Astrocyte (in vitro differentiated cells and primary cell): ENCODE data around the gene CHCHD6. TPM values are rescaled to one million over a fixed set of nuclear protein-coding genes. Genes with fewer than 3 reads are reported as not detected.
"Not testable (repeated sequence)": the region's sequence is repeated elsewhere in the genome, so short reads cannot be mapped to it uniquely, and the experiment has no call there.

Source experiments
- DNase-seq: peaks from one replicate; pipeline ENCODE4 v3.0.0-alpha.2; 2010; ENCODE audit warnings: low read depth
- FAIRE-seq: peaks from 2 replicates; lab custom pipeline; 2011; peaks lifted over from hg19 to GRCh38; lab: Jason Lieb, UNC
- H2AFZ ChIP-seq: 2 replicates; pipeline ENCODE4 v1.6.0; 2012; ENCODE audit warnings: low read depth, low read length, inconsistent platforms
- H3K27ac ChIP-seq: 2 replicates; pipeline ENCODE4 v1.5.1; 2011; ENCODE audit warnings: low read depth, low read length, inconsistent platforms
- H3K27me3 ChIP-seq: 2 replicates; pipeline ENCODE4 v1.6.0; 2011; ENCODE audit warnings: low read length, inconsistent platforms; ENCODE audit not compliant: insufficient read depth
- H3K36me3 ChIP-seq: 2 replicates; pipeline ENCODE4 v1.5.1; 2011; ENCODE audit warnings: low read length, inconsistent platforms; ENCODE audit not compliant: insufficient read depth
- H3K4me1 ChIP-seq: 2 replicates; pipeline ENCODE4 v1.5.1; 2011; ENCODE audit warnings: low read length, inconsistent platforms; ENCODE audit not compliant: insufficient read depth
- H3K4me2 ChIP-seq: 2 replicates; pipeline ENCODE4 v1.6.0; 2012; ENCODE audit warnings: low read length, inconsistent platforms
- H3K4me3 ChIP-seq: 2 replicates; pipeline ENCODE4 v1.5.1; 2011; ENCODE audit warnings: low read depth, mild to moderate bottlenecking, low read length, inconsistent platforms; ENCODE audit not compliant: insufficient read depth
- H3K79me2 ChIP-seq: 2 replicates; pipeline ENCODE4 v1.6.0; 2012; ENCODE audit warnings: mild to moderate bottlenecking, low read length, inconsistent platforms; ENCODE audit not compliant: insufficient read depth
- H3K9ac ChIP-seq: 2 replicates; pipeline ENCODE4 v1.6.0; 2012; ENCODE audit warnings: mild to moderate bottlenecking, low read length, inconsistent platforms
- H3K9me3 ChIP-seq: 2 replicates; pipeline ENCODE4 v1.5.1; 2012; ENCODE audit warnings: low read depth, mild to moderate bottlenecking, low read length, inconsistent platforms; ENCODE audit not compliant: insufficient read depth
- H4K20me1 ChIP-seq: 2 replicates; pipeline ENCODE4 v1.6.0; 2012; ENCODE audit warnings: low read length, inconsistent platforms; ENCODE audit not compliant: insufficient read depth
- H3K27ac Mint-ChIP-seq: one replicate; pipeline ENCODE4 v1.8.0; 2021; ENCODE audit warnings: mild to moderate bottlenecking, mixed read lengths; ENCODE audit not compliant: unreplicated experiment
- H3K27me3 Mint-ChIP-seq: one replicate; pipeline ENCODE4 v1.8.0; 2021; ENCODE audit warnings: low read depth, mixed read lengths; ENCODE audit not compliant: unreplicated experiment
- H3K36me3 Mint-ChIP-seq: one replicate; pipeline ENCODE4 v1.8.0; 2021; ENCODE audit warnings: low read depth, mixed read lengths; ENCODE audit not compliant: unreplicated experiment
- H3K4me1 Mint-ChIP-seq: one replicate; pipeline ENCODE4 v1.8.0; 2021; ENCODE audit warnings: low read depth, mixed read lengths; ENCODE audit not compliant: unreplicated experiment
- H3K4me3 Mint-ChIP-seq: one replicate; pipeline ENCODE4 v1.8.0; 2021; ENCODE audit warnings: mild to moderate bottlenecking, moderate library complexity, mixed read lengths; ENCODE audit not compliant: unreplicated experiment
- H3K9me3 Mint-ChIP-seq: one replicate; pipeline ENCODE4 v1.8.0; 2021; ENCODE audit warnings: mild to moderate bottlenecking, mixed read lengths; ENCODE audit not compliant: unreplicated experiment
- CTCF ChIP-seq: IDR thresholded peaks from 2 replicates; pipeline ENCODE4 v1.5.1; 2011; ENCODE audit warnings: low read depth, mild to moderate bottlenecking, inconsistent platforms, low read length, moderate library complexity; ENCODE audit not compliant: insufficient read depth
- EZH2 ChIP-seq: IDR thresholded peaks from 2 replicates; pipeline ENCODE4 v1.6.1; 2012; ENCODE audit warnings: mild to moderate bottlenecking, low read length, inconsistent platforms; ENCODE audit not compliant: insufficient read depth
- total RNA-seq: library from RNA; stranded (reverse); gene quantifications from 2 replicates; pipeline ENCODE4 v1.2.1, GENCODE V29; 2021

CHCHD6 gene
- total RNA-seq, 1 donor from 2014 or later: 21.1 TPM

- Histone ChIP-seq H3K4me3 (no peak overlapping the region), H3K79me2 (no peaks in the 10 kb centered on the region), H3K36me3 (no peaks in the 10 kb centered on the region), H3K4me1 (peaks cover 15% of the 10 kb centered on the region), H3K9me3 (no peaks in the 10 kb centered on the region), H3K9ac (no peak overlapping the region), H2AFZ (no peak overlapping the region), H4K20me1 (no peaks in the 10 kb centered on the region), H3K27ac (peak overlapping the region; percentile 43), H3K27me3 (no peaks in the 10 kb centered on the region), H3K4me2 (peak overlapping the region; percentile 55)
- peaks cover 11% of the 10 kb centered on the region for H3K9me3 Mint-ChIP-seq
- no peaks in the 10 kb centered on the region for H3K27me3 Mint-ChIP-seq
- peaks cover 5% of the 10 kb centered on the region for H3K4me1 Mint-ChIP-seq
- H3K27ac Mint-ChIP-seq: no peak overlapping the region
- H3K36me3 Mint-ChIP-seq: peaks cover 26% of the 10 kb centered on the region
- no peak for DNase-seq
- FAIRE-seq: no peak
- TF ChIP-seq EZH2: no peak
- H3K4me3 Mint-ChIP-seq: no peak overlapping the region
These were observed 95.1 kb downstream of the CHCHD6 start for GRCh38 chr3:126799099-126799498.

- not testable (repeated sequence) for H3K4me2 ChIP-seq, H3K27ac ChIP-seq, H3K4me3 Mint-ChIP-seq, DNase-seq, H3K27me3 ChIP-seq, H3K4me1 Mint-ChIP-seq, H3K79me2 ChIP-seq, H3K9ac ChIP-seq, H2AFZ ChIP-seq, H3K36me3 ChIP-seq, FAIRE-seq, H3K27me3 Mint-ChIP-seq, H4K20me1 ChIP-seq, H3K9me3 ChIP-seq, H3K4me3 ChIP-seq, H3K27ac Mint-ChIP-seq
- H3K4me1 ChIP-seq: peaks cover 15% of the 10 kb centered on the region
- peaks cover 26% of the 10 kb centered on the region for H3K36me3 Mint-ChIP-seq
- H3K9me3 Mint-ChIP-seq: peaks cover 13% of the 10 kb centered on the region
These were observed 97.3 kb downstream of the CHCHD6 start for GRCh38 chr3:126801312-126801711.

DNA sequence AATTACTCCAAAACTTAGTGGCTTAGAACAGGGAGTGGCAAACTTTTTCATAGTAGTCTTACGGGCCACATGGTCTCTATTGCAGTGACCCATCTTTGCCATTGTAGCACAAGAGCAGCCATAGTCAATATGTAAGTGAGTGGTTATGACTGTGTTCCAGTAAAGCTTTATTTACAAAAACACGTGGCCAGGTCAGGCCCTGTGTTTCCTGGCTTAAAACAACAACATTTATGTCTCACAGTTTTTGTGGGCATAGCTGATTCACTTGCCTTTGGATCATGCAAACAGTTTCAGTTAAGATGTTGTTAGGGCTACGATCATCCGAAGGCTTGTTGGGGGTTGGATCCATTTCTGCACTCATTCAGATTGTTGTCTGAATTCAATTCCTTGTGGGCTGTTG is 103.8 kb downstream of the CHCHD6 start:
- H3K27ac Mint-ChIP-seq: no peak overlapping the region
- peaks cover 2% of the 10 kb centered on the region for H3K9me3 Mint-ChIP-seq
- H2AFZ ChIP-seq: no peak overlapping the region
- no peak overlapping the region for H3K9ac ChIP-seq
- no peaks in the 10 kb centered on the region for H3K9me3 ChIP-seq
- H3K36me3 Mint-ChIP-seq: no peaks in the 10 kb centered on the region
- TF ChIP-seq EZH2 (no peak), CTCF (no peak)
- peak; percentile 4 for DNase-seq
- H3K4me1 Mint-ChIP-seq: peaks cover 7% of the 10 kb centered on the region
- no peak overlapping the region for H3K4me3 Mint-ChIP-seq
- no peak overlapping the region for H3K4me3 ChIP-seq
- H3K27me3 ChIP-seq: no peaks in the 10 kb centered on the region
- H3K4me1 ChIP-seq: no peaks in the 10 kb centered on the region
- no peak overlapping the region for H3K4me2 ChIP-seq
- no peaks in the 10 kb centered on the region for H4K20me1 ChIP-seq
- no peaks in the 10 kb centered on the region for H3K79me2 ChIP-seq
- no peak for FAIRE-seq
- H3K36me3 ChIP-seq: no peaks in the 10 kb centered on the region
- H3K27ac ChIP-seq: no peak overlapping the region
- no peaks in the 10 kb centered on the region for H3K27me3 Mint-ChIP-seq

GRCh38 chr3:126811530-126811929 is 107.5 kb downstream of the CHCHD6 start:
- Histone ChIP-seq H4K20me1 (peaks cover 6% of the 10 kb centered on the region), H3K79me2 (no peaks in the 10 kb centered on the region), H3K9ac (no peak overlapping the region), H3K4me2 (no peak overlapping the region), H3K9me3 (no peaks in the 10 kb centered on the region), H2AFZ (no peak overlapping the region), H3K4me3 (no peak overlapping the region), H3K4me1 (no peaks in the 10 kb centered on the region), H3K36me3 (no peaks in the 10 kb centered on the region), H3K27ac (no peak overlapping the region), H3K27me3 (no peaks in the 10 kb centered on the region)
- Mint-ChIP-seq H3K4me1 (peaks cover 7% of the 10 kb centered on the region), H3K4me3 (no peak overlapping the region), H3K27ac (no peak overlapping the region), H3K27me3 (no peaks in the 10 kb centered on the region), H3K36me3 (no peaks in the 10 kb centered on the region), H3K9me3 (no peaks in the 10 kb centered on the region)
- DNase-seq: peak; percentile 25
- TF ChIP-seq CTCF (no peak), EZH2 (no peak)
- FAIRE-seq: no peak
